OCI-LY7 (cell line): ENCODE results near the gene DDX21. TPM values are rescaled to one million over a fixed set of nuclear protein-coding genes. Genes with fewer than 3 reads are reported as not detected.
"Not testable (repeated sequence)": the region's sequence is repeated elsewhere in the genome, so short reads cannot be mapped to it uniquely, and the experiment has no call there.

Experiments
- BruUV-seq: library from RNA; stranded (reverse); fragments of 400-500 nt; replicated peaks from 2 replicates; lab custom pipeline; 2021; lab: Mats Ljungman, UMichigan
- CTCF ChIA-PET: fragments of 300-600 bp; sonication (Branson Sonifier 250); formaldehyde crosslinking; loops from one replicate; lab custom pipeline; 2022; ENCODE audit warnings: antibody characterized with exemption; ENCODE audit not compliant: unreplicated experiment; lab: Charles Lee
- POLR2A ChIA-PET: fragments of 300-600 bp; sonication (Branson Sonifier 250); formaldehyde crosslinking; loops from one replicate; lab custom pipeline; 2022; ENCODE audit warnings: antibody characterized with exemption; lab: Charles Lee
- DNase-seq: peaks from one replicate; pipeline ENCODE4 v3.0.0-alpha.2; 2015; ENCODE audit warnings: low spot score
- H2AFZ ChIP-seq: fragments of 200-600 bp; sonication (generic), shearing (Covaris generic); 2 replicates; pipeline ENCODE4 v1.6.1; 2014; ENCODE audit warnings: mild to moderate bottlenecking, antibody characterized with exemption, low read length, moderate library complexity
- H3K27ac ChIP-seq: fragments of 200-600 bp; sonication (generic); 2 replicates; pipeline ENCODE4 v1.5.1; 2014; ENCODE audit warnings: mixed run types, low read depth, mild to moderate bottlenecking, moderate library complexity, low read length, inconsistent platforms; ENCODE audit not compliant: poor library complexity, severe bottlenecking
- H3K36me3 ChIP-seq: fragments of 200-600 bp; sonication (generic); 2 replicates; pipeline ENCODE4 v1.6.1; 2014; ENCODE audit warnings: mild to moderate bottlenecking, antibody characterized with exemption, low read length, moderate library complexity, mixed read lengths; ENCODE audit not compliant: insufficient read depth
- H3K4me1 ChIP-seq: fragments of 200-600 bp; sonication (generic); 2 replicates; pipeline ENCODE4 v1.5.1; 2014; ENCODE audit warnings: mild to moderate bottlenecking, low read length; ENCODE audit not compliant: insufficient read depth, poor library complexity, severe bottlenecking
- H3K4me2 ChIP-seq: fragments of 200-600 bp; sonication (generic); 2 replicates; pipeline ENCODE4 v1.6.1; 2014; ENCODE audit warnings: mild to moderate bottlenecking, low read length
- H3K4me3 ChIP-seq: fragments of 200-600 bp; sonication (generic); 2 replicates; pipeline ENCODE4 v1.5.1; 2014; ENCODE audit warnings: mild to moderate bottlenecking, low read depth, low read length; ENCODE audit not compliant: poor library complexity, severe bottlenecking
- H3K79me2 ChIP-seq: fragments of 200-600 bp; sonication (generic); 2 replicates; pipeline ENCODE4 v1.6.1; 2016; ENCODE audit warnings: low read depth, mild to moderate bottlenecking, low read length, moderate library complexity, mixed read lengths; ENCODE audit not compliant: insufficient read depth
- H3K9me2 ChIP-seq: fragments of 200-600 bp; sonication (generic); 2 replicates; pipeline ENCODE4 v1.6.1; 2016; ENCODE audit warnings: mild to moderate bottlenecking, low read length, mixed read lengths; ENCODE audit not compliant: insufficient read depth
- H3K9me3 ChIP-seq: fragments of 200-600 bp; sonication (generic); 2 replicates; pipeline ENCODE4 v1.6.1; 2014; ENCODE audit warnings: mild to moderate bottlenecking, mixed run types, low read length, mixed read lengths
- H4K20me1 ChIP-seq: fragments of 200-600 bp; sonication (generic); 2 replicates; pipeline ENCODE4 v1.6.1; 2014; ENCODE audit warnings: mild to moderate bottlenecking, antibody characterized with exemption, low read length, moderate library complexity, mixed read lengths; ENCODE audit not compliant: insufficient read depth
- CTCF ChIP-seq: fragments of 200-600 bp; sonication (generic); conservative IDR thresholded peaks from 2 replicates; pipeline ENCODE4 v1.5.1; 2014; ENCODE audit warnings: mild to moderate bottlenecking, antibody characterized with exemption, low read length, moderate library complexity, mixed read lengths
- EZH2phosphoT487 ChIP-seq: fragments of 200-600 bp; sonication (generic); IDR thresholded peaks from 2 replicates; pipeline ENCODE4 v1.6.1; 2018; ENCODE audit warnings: low read depth, borderline replicate concordance, mild to moderate bottlenecking, mixed run types, antibody characterized with exemption, low read length, moderate library complexity, mixed read lengths
- intact Hi-C: fragments of 100-400 bp; cut with micrococcal nuclease; formaldehyde crosslinking; loops from one replicate; pipeline ENCODE4 v1.10.0; 2022; ENCODE audit not compliant: unreplicated experiment
- total RNA-seq, 2 experiments: library from RNA; depleted of rRNA in 1 of 2; stranded (reverse); fragments of >200 nt in 1 of 2; shearing (Covaris generic) in 1 of 2; gene quantifications; 2 replicates each; pipeline ENCODE4 v1.2.3, GENCODE V29; 2014 to 2022

DDX21 gene
- total RNA-seq, 2 experiments from 2014 or later, result 107 to 159 TPM

- Histone ChIP-seq H3K4me3 (no peak overlapping the region), H3K27ac (no peak overlapping the region), H2AFZ (no peak overlapping the region), H3K36me3 (peaks cover 77% of the 10 kb centered on the region), H3K79me2 (no peaks in the 10 kb centered on the region), H4K20me1 (no peaks in the 10 kb centered on the region), H3K9me3 (no peaks in the 10 kb centered on the region), H3K4me2 (no peak overlapping the region), H3K9me2 (no peaks in the 10 kb centered on the region), H3K4me1 (no peaks in the 10 kb centered on the region)
- BruUV-seq, result no TSS peak
- no peak for DNase-seq
- TF ChIP-seq EZH2phosphoT487 (no peak), CTCF (no peak)
- ChIA-PET CTCF (no interaction called here), POLR2A (interaction anchor here (0.5 kb wide), 1 partner anchor 45 kb away, joined by 3 read pairs; no protein-coding TSS in a partner anchor)
- intact Hi-C loops, result no loop called here
Measured at GRCh38 chr10:68934994-68935393, 21.0 kb upstream of the DDX21 start.

GRCh38 chr10:68938117-68938516 lies 17.9 kb upstream of the DDX21 start:
- peaks cover 80% of the 10 kb centered on the region for H3K36me3 ChIP-seq
- H3K4me1 ChIP-seq, result no peaks in the 10 kb centered on the region
- CTCF ChIA-PET, result no interaction called here
- POLR2A ChIA-PET, result interaction anchor here (1.0 kb wide), 1 partner anchor 509 kb away, joined by 4 read pairs; no protein-coding TSS in a partner anchor
- no peak overlapping the region for H3K4me3 ChIP-seq
- TF ChIP-seq CTCF, result no peak
- TF ChIP-seq EZH2phosphoT487, result no peak
- H3K79me2 ChIP-seq, result no peaks in the 10 kb centered on the region
- intact Hi-C loops, result no loop called here
- H2AFZ ChIP-seq, result no peak overlapping the region
- H3K9me2 ChIP-seq, result no peaks in the 10 kb centered on the region
- TSS peak; percentile 45 for BruUV-seq
- no peak for DNase-seq
- H4K20me1 ChIP-seq, result no peaks in the 10 kb centered on the region
- H3K27ac ChIP-seq, result no peak overlapping the region
- no peaks in the 10 kb centered on the region for H3K9me3 ChIP-seq
- no peak overlapping the region for H3K4me2 ChIP-seq

- Histone ChIP-seq H3K9me3 (no peaks in the 10 kb centered on the region), H3K4me1 (no peaks in the 10 kb centered on the region), H3K9me2 (no peaks in the 10 kb centered on the region), H3K36me3 (peaks cover 85% of the 10 kb centered on the region), H3K79me2 (no peaks in the 10 kb centered on the region), H3K4me2 (no peak overlapping the region), H4K20me1 (no peaks in the 10 kb centered on the region), H3K27ac (no peak overlapping the region), H2AFZ (no peak overlapping the region), H3K4me3 (no peak overlapping the region)
- DNase-seq, result no peak
- ChIA-PET CTCF (no interaction called here), POLR2A (interaction anchor here (0.5 to 1.0 kb wide), 2 partner anchors 306 to 510 kb away, joined by 4 to 8 read pairs; no protein-coding TSS in a partner anchor)
- BruUV-seq, result no TSS peak
- intact Hi-C loops, result no loop called here
- TF ChIP-seq EZH2phosphoT487 (no peak), CTCF (no peak)
Measured at GRCh38 chr10:68938884-68939283, 17.1 kb upstream of the DDX21 start.

GRCh38 chr10:68940917-68941316 lies 15.1 kb upstream of the DDX21 start:
- POLR2A ChIA-PET, result interaction anchor here (1.2 kb wide), 1 partner anchor 11 kb away, joined by 3 read pairs; no protein-coding TSS in a partner anchor
- intact Hi-C loops, H3K9me2 ChIP-seq, H3K27ac ChIP-seq, H3K4me3 ChIP-seq, H3K4me1 ChIP-seq, DNase-seq, H4K20me1 ChIP-seq, H3K9me3 ChIP-seq, H3K79me2 ChIP-seq, H2AFZ ChIP-seq, H3K4me2 ChIP-seq, BruUV-seq: not testable (repeated sequence)
- H3K36me3 ChIP-seq, result peaks cover 84% of the 10 kb centered on the region
- CTCF ChIA-PET, result interaction anchor here (0.6 kb wide), 1 partner anchor 1057 kb away, joined by 3 read pairs; no protein-coding TSS in a partner anchor
